Thymus (tissue), 11 donors: ENCODE measurements around the gene TFIP11. TPM values are rescaled to one million over a fixed set of nuclear protein-coding genes. Genes with fewer than 3 reads are reported as not detected.
A peak's percentile ranks its signal among the peaks of the same experiment; 100 is the strongest.

ENCODE experiments used
- DNase-seq, 9 donors: peaks; one replicate each; pipeline ENCODE4 v3.0.0-alpha.2; 2013; ENCODE audit warnings: low spot score in 9 of 9, low read depth in 6 of 9, missing footprints in 1 of 9
- H3K27ac ChIP-seq, 2 donors: one replicate each; pipeline ENCODE4 v1.5.1; 2013; ENCODE audit warnings: control low read depth in 1 of 2, low read depth in 1 of 2, low read length in 1 of 2, mild to moderate bottlenecking in 1 of 2, moderate library complexity in 1 of 2
- H3K27me3 ChIP-seq, 2 donors: one replicate each; pipeline ENCODE4 v1.5.1; 2013; ENCODE audit warnings: low read length in 1 of 2; ENCODE audit not compliant: control insufficient read depth in 2 of 2, insufficient read depth in 1 of 2
- H3K36me3 ChIP-seq, 2 donors: one replicate each; pipeline ENCODE4 v1.5.1; 2013; ENCODE audit warnings: low read length in 1 of 2, mild to moderate bottlenecking in 1 of 2, moderate library complexity in 1 of 2; ENCODE audit not compliant: control insufficient read depth in 2 of 2, insufficient read depth in 2 of 2
- H3K4me1 ChIP-seq, 2 donors: one replicate each; pipeline ENCODE4 v1.5.1; 2013; ENCODE audit warnings: low read length in 2 of 2; ENCODE audit not compliant: control insufficient read depth in 2 of 2, insufficient read depth in 2 of 2
- H3K4me3 ChIP-seq, 2 donors: one replicate each; pipeline ENCODE4 v1.5.1; 2013; ENCODE audit warnings: low read length in 2 of 2, control low read depth in 1 of 2, mild to moderate bottlenecking in 1 of 2
- H3K9me3 ChIP-seq, 2 donors: one replicate each; pipeline ENCODE4 v1.5.1; 2013; ENCODE audit warnings: low read length in 1 of 2, mild to moderate bottlenecking in 1 of 2; ENCODE audit not compliant: control insufficient read depth in 2 of 2, insufficient read depth in 1 of 2
- WGBS: extraction: QIAGEN DNeasy Blood & Tissue Kit; methylation state at CpG from one replicate; pipeline ENCODE4 v1.1.7; 2013; 5-methylcytosine and 5-hydroxymethylcytosine counted together
- polyA plus RNA-seq: library from polyadenylated mRNA; stranded (reverse); fragments of 200-250 nt; gene quantifications from one replicate; pipeline ENCODE4 v1.2.3, GENCODE V29; 2013
- total RNA-seq: library from RNA; stranded (reverse); fragments of 120-200 nt; gene quantifications from one replicate; pipeline ENCODE4 v1.2.4, GENCODE V29; 2013
- donor health status: healthy.

The TFIP11 gene
- total and polyA plus RNA-seq, 2 donors, result 32.9 to 39.6 TPM

DNA sequence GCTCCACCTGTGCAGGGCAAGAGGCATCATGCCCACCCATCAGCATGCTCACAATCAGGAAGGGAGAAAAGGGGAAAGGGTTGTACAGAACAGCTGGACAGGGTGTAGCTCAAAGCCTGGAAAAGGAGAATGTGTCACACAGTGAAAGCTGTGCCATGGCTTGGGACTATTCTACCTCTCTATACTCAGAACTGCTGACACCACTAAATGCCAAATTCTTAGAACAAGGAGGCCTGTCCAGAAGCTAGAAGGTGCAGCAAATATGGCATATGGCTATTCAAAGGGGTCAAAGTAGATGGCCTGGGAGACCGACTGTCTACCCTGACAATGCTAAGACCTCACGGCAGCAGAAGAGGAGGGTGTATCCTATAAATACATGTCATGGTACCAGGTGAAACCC, 41.5 kb downstream of the TFIP11 start:
- Histone ChIP-seq H3K4me3 (no peak overlapping the region), H3K36me3 (peaks cover 64 to 68% of the 10 kb centered on the region in 2 donors)

DNA sequence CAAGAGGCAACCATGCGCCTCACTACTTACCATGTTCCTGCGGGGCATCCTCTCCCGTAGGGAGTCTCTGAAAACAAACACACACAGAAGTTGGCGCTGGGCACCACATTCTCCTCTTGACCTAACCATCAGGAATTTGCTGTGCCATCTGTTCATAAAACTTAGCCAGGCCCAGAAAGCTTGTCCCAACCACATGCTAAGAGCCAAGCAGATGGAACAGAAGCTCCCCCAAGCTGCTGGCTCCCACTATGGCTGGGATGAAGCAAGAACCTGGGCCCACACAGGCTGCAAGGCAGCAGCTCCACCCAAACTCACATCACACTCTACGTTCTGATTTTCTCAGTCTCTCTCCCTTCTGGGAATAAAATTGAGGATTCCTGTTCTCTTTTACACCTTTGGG, 46.1 kb downstream of the TFIP11 start:
- H3K27me3 ChIP-seq, result no peaks in the 10 kb centered on the region
- DNase-seq, result no peak
- WGBS, result 96% methylated on average over 5 of the region's 5 CpGs
- no peaks in the 10 kb centered on the region for H3K9me3 ChIP-seq
- no peak overlapping the region for H3K4me3 ChIP-seq
- H3K36me3 ChIP-seq, result peaks cover 82 to 84% of the 10 kb centered on the region in 2 donors
- H3K27ac ChIP-seq, result no peak overlapping the region
- H3K4me1 ChIP-seq, result no peaks in the 10 kb centered on the region

More for the DNA sequence above, 41.5 kb downstream of the TFIP11 start:
- Histone ChIP-seq H3K27ac (no peak overlapping the region), H3K4me1 (no peaks in the 10 kb centered on the region), H3K9me3 (no peaks in the 10 kb centered on the region), H3K27me3 (no peaks in the 10 kb centered on the region)
- WGBS, result 100% methylated on average over 2 of the region's 2 CpGs
- DNase-seq, result no peak

DNA sequence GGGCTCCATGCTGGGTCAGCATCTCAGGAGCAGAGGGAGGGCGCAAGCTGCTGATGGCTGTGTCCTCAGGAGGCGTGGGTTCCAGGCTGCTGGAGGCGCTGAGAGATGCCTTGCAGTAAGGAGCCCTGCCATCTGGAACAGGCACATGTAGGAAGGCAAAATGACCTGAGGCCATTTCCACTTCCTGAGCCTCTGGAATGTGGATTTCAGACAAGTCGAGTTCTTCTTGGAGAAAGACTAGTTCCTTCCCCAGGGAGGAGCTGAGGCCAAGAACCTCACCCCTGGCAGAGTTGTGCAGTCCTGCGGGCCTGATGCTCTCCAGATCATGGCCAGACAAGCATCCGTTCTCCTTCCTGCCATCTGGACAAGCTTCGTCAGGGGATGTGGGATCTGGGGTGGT, 48.0 kb downstream of the TFIP11 start:
- Histone ChIP-seq H3K4me3 (no peak overlapping the region), H3K36me3 (peaks cover 68 to 77% of the 10 kb centered on the region in 2 donors), H3K4me1 (no peaks in the 10 kb centered on the region), H3K27ac (no peak overlapping the region), H3K27me3 (no peaks in the 10 kb centered on the region), H3K9me3 (no peaks in the 10 kb centered on the region)
- DNase-seq, result no peak
- WGBS, result 96% methylated on average over 7 of the region's 7 CpGs

- 94% methylated on average over 9 of the region's 9 CpGs for WGBS
- no peak for DNase-seq
- Histone ChIP-seq H3K4me3 (no peak overlapping the region), H3K27ac (no peak overlapping the region), H3K9me3 (no peaks in the 10 kb centered on the region), H3K27me3 (no peaks in the 10 kb centered on the region), H3K4me1 (no peaks in the 10 kb centered on the region), H3K36me3 (peaks cover 66 to 76% of the 10 kb centered on the region in 2 donors)
Measured at GRCh38 chr22:26463688-26464087, 48.6 kb downstream of the TFIP11 start.

- Histone ChIP-seq H3K36me3 (peaks cover 64 to 74% of the 10 kb centered on the region in 2 donors), H3K9me3 (no peaks in the 10 kb centered on the region), H3K4me1 (no peaks in the 10 kb centered on the region), H3K4me3 (no peak overlapping the region), H3K27ac (no peak overlapping the region), H3K27me3 (no peaks in the 10 kb centered on the region)
- WGBS, result 97% methylated on average over 10 of the region's 10 CpGs
- DNase-seq, result no peak
Measured at GRCh38 chr22:26463101-26463661, 49.1 kb downstream of the TFIP11 start.

DNA sequence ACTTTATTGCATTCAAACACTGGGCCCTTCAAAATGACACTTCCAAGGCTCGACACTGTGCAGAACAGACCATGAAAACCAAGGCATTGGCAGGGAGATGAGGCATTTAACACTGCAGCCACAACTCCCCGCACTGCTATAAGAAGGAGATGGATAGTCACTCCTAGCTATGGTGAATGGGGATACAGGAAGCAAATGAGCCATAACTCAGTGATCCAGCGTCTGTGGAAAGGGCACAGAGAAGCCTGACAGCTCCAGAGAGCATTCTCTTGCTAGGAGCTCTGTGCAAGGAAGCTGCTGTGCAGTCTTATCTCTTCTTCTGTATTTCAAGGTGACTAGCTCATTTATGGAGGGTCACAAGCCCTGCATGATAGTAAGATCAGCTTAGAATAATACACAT, 49.6 kb downstream of the TFIP11 start:
- H3K27me3 ChIP-seq, result no peaks in the 10 kb centered on the region
- no peaks in the 10 kb centered on the region for H3K4me1 ChIP-seq
- WGBS, result 95% methylated on average over 3 of the region's 3 CpGs
- peaks cover 65 to 76% of the 10 kb centered on the region in 2 donors for H3K36me3 ChIP-seq
- no peak for DNase-seq
- no peaks in the 10 kb centered on the region for H3K9me3 ChIP-seq
- H3K4me3 ChIP-seq, result no peak overlapping the region
- H3K27ac ChIP-seq, result no peak overlapping the region

DNA sequence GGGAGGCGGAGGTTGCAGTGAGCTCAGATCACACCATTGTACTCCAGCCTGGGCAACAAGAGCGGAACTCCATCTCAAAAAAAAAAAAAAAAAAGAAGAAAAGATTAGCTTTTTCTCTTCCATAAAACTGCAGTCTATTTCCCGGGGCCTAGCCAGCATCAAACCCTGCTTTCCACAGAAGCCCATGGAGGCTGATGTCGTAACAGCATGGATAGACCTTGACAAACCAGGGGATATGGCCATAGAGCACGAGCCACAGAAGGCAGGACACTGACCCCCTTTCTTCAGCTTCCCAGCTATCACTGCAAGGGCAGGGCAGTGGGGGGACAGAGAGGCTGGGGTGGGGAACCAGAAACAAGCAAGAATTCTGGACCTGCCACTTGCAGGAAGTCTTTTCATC, 50.2 kb downstream of the TFIP11 start:
- Histone ChIP-seq H3K9me3 (no peaks in the 10 kb centered on the region), H3K4me3 (no peak overlapping the region), H3K27me3 (no peaks in the 10 kb centered on the region), H3K36me3 (peaks cover 68 to 75% of the 10 kb centered on the region in 2 donors), H3K4me1 (no peaks in the 10 kb centered on the region), H3K27ac (no peak overlapping the region)
- 96% methylated on average over 5 of the region's 5 CpGs for WGBS
- DNase-seq, result no peak

DNA sequence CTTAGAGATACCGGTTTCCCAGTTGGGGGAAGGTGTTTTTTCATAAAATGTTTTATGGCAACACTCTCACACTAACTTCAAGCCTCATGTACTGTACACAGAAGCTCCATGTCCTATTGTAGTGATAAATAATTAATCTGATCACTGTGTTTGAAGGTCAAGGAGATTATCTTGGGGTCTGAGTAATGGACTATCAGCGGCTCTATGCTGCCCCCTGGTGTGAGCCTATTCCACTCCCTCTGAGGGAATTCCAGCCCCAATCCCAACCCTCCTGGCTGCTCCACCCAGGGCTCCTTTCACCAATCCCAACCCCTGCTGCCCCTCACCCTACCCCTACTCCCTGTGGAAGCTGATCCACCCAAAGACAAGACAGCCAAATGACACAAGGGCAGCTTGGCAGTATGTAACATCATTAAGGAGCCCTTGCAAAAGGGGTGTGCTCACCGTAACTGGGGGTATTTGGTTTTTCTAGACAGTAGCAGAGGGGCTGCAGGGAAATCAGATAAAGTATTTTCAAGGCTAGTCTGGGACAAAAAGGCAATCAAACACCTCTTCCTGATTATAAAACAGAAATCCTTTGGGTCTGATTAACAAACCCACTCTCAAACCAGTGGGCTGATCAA, 51.0 kb downstream of the TFIP11 start:
- H3K9me3 ChIP-seq, result no peaks in the 10 kb centered on the region
- no peaks in the 10 kb centered on the region for H3K27me3 ChIP-seq
- DNase-seq, result peak in 1 of 9 donors; percentile 22
- H3K27ac ChIP-seq, result no peak overlapping the region
- no peak overlapping the region for H3K4me3 ChIP-seq
- 55% methylated on average over 3 of the region's 3 CpGs for WGBS
- peaks cover 66 to 70% of the 10 kb centered on the region in 2 donors for H3K36me3 ChIP-seq
- no peaks in the 10 kb centered on the region for H3K4me1 ChIP-seq

GRCh38 chr22:26460202-26460601, 52.1 kb downstream of the TFIP11 start:
- Histone ChIP-seq H3K27ac (no peak overlapping the region), H3K9me3 (no peaks in the 10 kb centered on the region), H3K27me3 (no peaks in the 10 kb centered on the region), H3K4me1 (no peaks in the 10 kb centered on the region), H3K4me3 (no peak overlapping the region), H3K36me3 (peaks cover 60 to 64% of the 10 kb centered on the region in 2 donors)
- 86% methylated on average over 6 of the region's 6 CpGs for WGBS
- DNase-seq, result no peak
